ENCODE data around the gene FAM83C.

DNA sequence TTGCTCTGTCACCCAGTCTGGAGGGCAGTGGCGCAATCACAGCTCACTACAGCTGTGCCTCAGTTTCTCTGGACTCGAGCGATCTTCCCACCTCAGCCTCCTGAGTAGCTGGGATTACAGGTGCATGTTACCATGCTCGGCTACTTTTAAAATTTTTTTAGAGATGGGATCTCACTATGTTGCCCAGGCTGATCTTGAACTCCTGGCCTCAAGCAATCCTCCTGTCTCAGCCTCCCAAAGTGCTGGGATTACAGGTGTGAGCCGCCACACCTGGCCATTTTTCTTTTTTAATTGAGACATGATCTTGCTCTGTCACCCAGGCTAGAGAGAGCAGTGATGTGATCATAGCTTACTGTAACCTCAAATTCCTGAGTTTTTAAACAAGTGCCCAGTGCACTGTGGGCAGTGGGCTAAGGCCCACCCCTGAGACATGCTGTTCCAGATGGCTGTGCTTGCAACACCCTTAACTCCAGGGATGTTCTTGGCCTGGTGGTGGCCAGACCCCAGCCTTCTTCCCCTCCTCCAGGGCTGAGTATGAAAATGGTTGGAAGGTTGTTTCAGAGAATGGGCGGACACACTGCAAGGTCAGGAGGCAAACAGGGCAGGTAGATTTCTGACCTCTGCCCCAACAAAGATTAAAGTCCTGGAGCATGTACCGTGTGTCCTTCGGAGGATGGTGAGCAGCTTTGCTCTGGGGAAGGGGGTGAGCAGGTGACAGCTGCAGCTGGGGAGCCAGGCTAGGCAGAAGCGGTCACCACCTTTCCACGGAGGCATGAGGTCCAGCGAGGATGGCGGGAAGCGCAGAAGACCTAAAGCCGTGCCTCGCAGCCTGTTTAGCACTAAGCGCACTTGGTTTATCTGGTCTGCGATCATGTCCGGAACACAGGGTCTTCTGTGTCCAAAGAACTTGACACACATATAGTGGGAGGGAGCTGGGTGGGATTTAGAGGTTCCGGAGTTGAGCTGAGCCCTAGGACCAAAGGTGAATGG lies 1.4 kb upstream of the FAM83C start:
- TF ChIP-seq CTCF (IDR thresholded peaks at IDR 0.05) (no peak), EZH2 (IDR thresholded peaks at IDR 0.05) (no peak)
